Mesenteric fat pad (tissue), 1 donor: ENCODE measurements around the gene FGF7. TPM values are rescaled to one million over a fixed set of nuclear protein-coding genes. Genes with fewer than 3 reads are reported as not detected.
"Not testable (repeated sequence)": the region's sequence is repeated elsewhere in the genome, so short reads cannot be mapped to it uniquely, and the experiment has no call there.

Experiments
- DNase-seq: peaks from one replicate; pipeline ENCODE4 v3.0.0-alpha.2; 2020; ENCODE audit warnings: low spot score
- total RNA-seq: library from RNA; stranded (reverse); fragmentation: NEBNext Ultra II Directional; extraction: Animal tissue kit (Norgen Biotek cat#: 25700); gene quantifications from one replicate; pipeline ENCODE4 v1.2.1, GENCODE V29; 2021
- donor health status: DM: yes; HTN: yes; CAD: no.

The FGF7 gene
- total RNA-seq, 1 donor from 2014 or later: 175 TPM

- DNase-seq: no peak
Observed at GRCh38 chr15:49438962-49439631, 16.1 kb downstream of the FGF7 start.

GRCh38 chr15:49439678-49440395, 16.8 kb downstream of the FGF7 start:
- no peak for DNase-seq

- no peak for DNase-seq
Observed at GRCh38 chr15:49441356-49441755, 18.3 kb downstream of the FGF7 start.

GRCh38 chr15:49441816-49442215, 18.8 kb downstream of the FGF7 start:
- DNase-seq: no peak

GRCh38 chr15:49452595-49452994, 29.6 kb downstream of the FGF7 start:
- no peak for DNase-seq

GRCh38 chr15:49456166-49456565, 33.1 kb downstream of the FGF7 start:
- no peak for DNase-seq

GRCh38 chr15:49458145-49458544, 35.1 kb downstream of the FGF7 start:
- DNase-seq: no peak

- no peak for DNase-seq
Observed at GRCh38 chr15:49460411-49460941, 37.4 kb downstream of the FGF7 start.

- no peak for DNase-seq
Observed at GRCh38 chr15:49462232-49462844, 39.3 kb downstream of the FGF7 start.

- DNase-seq: no peak
Observed at GRCh38 chr15:49464522-49464921, 41.5 kb downstream of the FGF7 start.

GRCh38 chr15:49466119-49466518, 43.1 kb downstream of the FGF7 start:
- no peak for DNase-seq

GRCh38 chr15:49467746-49468480, 44.9 kb downstream of the FGF7 start:
- DNase-seq: no peak

- DNase-seq: no peak
Observed at GRCh38 chr15:49468481-49468839, 45.4 kb downstream of the FGF7 start.

- DNase-seq: not testable (repeated sequence)
Observed at GRCh38 chr15:49471248-49471647, 48.2 kb downstream of the FGF7 start.

- no peak for DNase-seq
Observed at GRCh38 chr15:49471733-49472132, 48.7 kb downstream of the FGF7 start.

- DNase-seq: no peak
Observed at GRCh38 chr15:49472338-49472737, 49.3 kb downstream of the FGF7 start.

- no peak for DNase-seq
Observed at GRCh38 chr15:49473031-49473430, 50.0 kb downstream of the FGF7 start.

GRCh38 chr15:49478021-49478420, 55.0 kb downstream of the FGF7 start:
- DNase-seq: not testable (repeated sequence)

GRCh38 chr15:49478982-49479381, 55.9 kb downstream of the FGF7 start:
- DNase-seq: not testable (repeated sequence)

- DNase-seq: not testable (repeated sequence)
Observed at GRCh38 chr15:49485401-49485800, 62.4 kb downstream of the FGF7 start.

GRCh38 chr15:49490966-49491365, 67.9 kb downstream of the FGF7 start:
- DNase-seq: no peak

- no peak for DNase-seq
Observed at GRCh38 chr15:49492151-49492550, 69.1 kb downstream of the FGF7 start.
